Hepatocyte (in vitro differentiated cells): ENCODE data around the gene FBXO48. TPM values are rescaled to one million over a fixed set of nuclear protein-coding genes. Genes with fewer than 3 reads are reported as not detected.

ENCODE experiments used
- DNase-seq: peaks from one replicate; pipeline ENCODE4 v3.0.0-alpha.2; 2016; ENCODE audit warnings: low spot score
- H2AFZ ChIP-seq: fragments of 200-600 bp; sonication (generic); 2 replicates; pipeline ENCODE4 v1.6.0; 2016; ENCODE audit warnings: antibody characterized with exemption, mild to moderate bottlenecking
- H3K27ac ChIP-seq: fragments of 200-600 bp; sonication (generic); 2 replicates; pipeline ENCODE4 v1.5.1; 2016; ENCODE audit warnings: mild to moderate bottlenecking
- H3K27me3 ChIP-seq: fragments of 200-600 bp; sonication (generic); 2 replicates; pipeline ENCODE4 v1.6.1; 2016
- H3K36me3 ChIP-seq: fragments of 200-600 bp; sonication (generic); replicated peaks from 2 replicates; pipeline ENCODE4 v1.5.1; 2016; ENCODE audit warnings: low read depth; ENCODE audit not compliant: insufficient read depth
- H3K4me1 ChIP-seq: fragments of 200-600 bp; sonication (generic); 2 replicates; pipeline ENCODE4 v1.5.1; 2016; ENCODE audit warnings: mild to moderate bottlenecking, moderate library complexity; ENCODE audit not compliant: insufficient read depth
- H3K4me2 ChIP-seq: fragments of 200-600 bp; sonication (generic); 2 replicates; pipeline ENCODE4 v1.6.0; 2016
- H3K4me3 ChIP-seq: fragments of 200-600 bp; sonication (generic); 2 replicates; pipeline ENCODE4 v1.5.1; 2016; ENCODE audit warnings: mild to moderate bottlenecking
- H3K79me2 ChIP-seq: fragments of 200-600 bp; sonication (generic); 2 replicates; pipeline ENCODE4 v1.6.0; 2017; ENCODE audit warnings: mild to moderate bottlenecking
- H3K9me2 ChIP-seq: fragments of 200-600 bp; sonication (generic); replicated peaks from 2 replicates; pipeline ENCODE4 v1.6.0; 2017; ENCODE audit warnings: mild to moderate bottlenecking; ENCODE audit not compliant: insufficient read depth
- H3K9me3 ChIP-seq: fragments of 200-600 bp; sonication (generic); 2 replicates; pipeline ENCODE4 v1.5.1; 2016; ENCODE audit warnings: low read depth, mild to moderate bottlenecking
- H4K20me1 ChIP-seq: fragments of 200-600 bp; sonication (generic); 2 replicates; pipeline ENCODE4 v1.6.0; 2016; ENCODE audit warnings: mild to moderate bottlenecking; ENCODE audit not compliant: insufficient read depth, poor library complexity, severe bottlenecking
- EZH2 ChIP-seq: fragments of 200-600 bp; sonication (generic); IDR thresholded peaks from 2 replicates; pipeline ENCODE4 v1.6.1; 2016; ENCODE audit warnings: antibody characterized with exemption, mild to moderate bottlenecking, borderline replicate concordance
- EZH2phosphoT487 ChIP-seq: fragments of 200-600 bp; sonication (generic); IDR thresholded peaks from one replicate; pipeline ENCODE4 v1.6.1; 2018; ENCODE audit warnings: antibody characterized with exemption, mild to moderate bottlenecking, low read depth, moderate library complexity; ENCODE audit not compliant: unreplicated experiment, severe bottlenecking
- WGBS: methylation state at CpG from one replicate; pipeline ENCODE4 v1.1.6; 2016; ENCODE audit warnings: low lambda C conversion rate; ENCODE audit errors: missing lambda C conversion rate; 5-methylcytosine and 5-hydroxymethylcytosine counted together
- polyA plus RNA-seq: library from polyadenylated mRNA; unstranded; fragments of >200 nt; fragmentation: Nextera tagmentation; extraction: Ambion mirVana; gene quantifications from 2 replicates; pipeline ENCODE4 v1.2.1, GENCODE V29; 2016
- total RNA-seq: library from RNA; depleted of rRNA; stranded (reverse); fragments of >200 nt; gene quantifications from 2 replicates; pipeline ENCODE4 v1.2.3, GENCODE V29; 2014
- TF ChIP-seq, protein P1 (sequence below): fragments of 200-600 bp; sonication (generic); IDR thresholded peaks from 2 replicates; pipeline ENCODE4 v1.5.1; 2016; ENCODE audit warnings: antibody characterized with exemption, mild to moderate bottlenecking; ENCODE audit not compliant: poor library complexity

Gene FBXO48
- total and polyA plus RNA-seq, 2 experiments from 2014 or later: 0.36 to 0.83 TPM

DNA sequence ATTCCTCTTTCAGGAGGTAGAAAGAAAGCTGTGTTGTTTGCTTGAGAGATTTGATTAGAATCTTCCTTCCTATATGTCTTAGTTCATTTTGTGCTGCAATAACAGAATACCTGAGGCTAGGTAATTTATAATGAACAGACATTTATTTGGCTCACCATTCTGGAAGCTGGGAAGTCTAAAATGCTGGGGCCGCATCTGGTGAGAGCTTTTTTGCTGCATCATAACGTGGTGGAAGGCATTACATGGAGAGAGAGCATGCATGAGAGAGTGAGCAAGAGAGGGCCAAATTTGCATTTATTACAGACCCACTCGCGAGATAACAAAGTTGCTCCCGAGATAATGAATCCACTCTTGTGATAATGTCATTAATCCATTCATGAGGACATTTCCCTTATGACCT lies 34.7 kb upstream of the FBXO48 start:
- no peak overlapping the region for H3K4me3 ChIP-seq
- no peaks in the 10 kb centered on the region for H3K9me2 ChIP-seq
- no peak overlapping the region for H2AFZ ChIP-seq
- no peaks in the 10 kb centered on the region for H3K36me3 ChIP-seq
- no peak for DNase-seq
- H3K79me2 ChIP-seq: no peaks in the 10 kb centered on the region
- no peaks in the 10 kb centered on the region for H3K9me3 ChIP-seq
- H4K20me1 ChIP-seq: no peaks in the 10 kb centered on the region
- H3K4me2 ChIP-seq: no peak overlapping the region
- 85% methylated on average over 5 of the region's 5 CpGs for WGBS
- no peak overlapping the region for H3K27ac ChIP-seq
- TF ChIP-seq, protein P1, sequence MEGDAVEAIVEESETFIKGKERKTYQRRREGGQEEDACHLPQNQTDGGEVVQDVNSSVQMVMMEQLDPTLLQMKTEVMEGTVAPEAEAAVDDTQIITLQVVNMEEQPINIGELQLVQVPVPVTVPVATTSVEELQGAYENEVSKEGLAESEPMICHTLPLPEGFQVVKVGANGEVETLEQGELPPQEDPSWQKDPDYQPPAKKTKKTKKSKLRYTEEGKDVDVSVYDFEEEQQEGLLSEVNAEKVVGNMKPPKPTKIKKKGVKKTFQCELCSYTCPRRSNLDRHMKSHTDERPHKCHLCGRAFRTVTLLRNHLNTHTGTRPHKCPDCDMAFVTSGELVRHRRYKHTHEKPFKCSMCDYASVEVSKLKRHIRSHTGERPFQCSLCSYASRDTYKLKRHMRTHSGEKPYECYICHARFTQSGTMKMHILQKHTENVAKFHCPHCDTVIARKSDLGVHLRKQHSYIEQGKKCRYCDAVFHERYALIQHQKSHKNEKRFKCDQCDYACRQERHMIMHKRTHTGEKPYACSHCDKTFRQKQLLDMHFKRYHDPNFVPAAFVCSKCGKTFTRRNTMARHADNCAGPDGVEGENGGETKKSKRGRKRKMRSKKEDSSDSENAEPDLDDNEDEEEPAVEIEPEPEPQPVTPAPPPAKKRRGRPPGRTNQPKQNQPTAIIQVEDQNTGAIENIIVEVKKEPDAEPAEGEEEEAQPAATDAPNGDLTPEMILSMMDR: no peak
- H3K27me3 ChIP-seq: no peaks in the 10 kb centered on the region
- H3K4me1 ChIP-seq: no peaks in the 10 kb centered on the region

DNA sequence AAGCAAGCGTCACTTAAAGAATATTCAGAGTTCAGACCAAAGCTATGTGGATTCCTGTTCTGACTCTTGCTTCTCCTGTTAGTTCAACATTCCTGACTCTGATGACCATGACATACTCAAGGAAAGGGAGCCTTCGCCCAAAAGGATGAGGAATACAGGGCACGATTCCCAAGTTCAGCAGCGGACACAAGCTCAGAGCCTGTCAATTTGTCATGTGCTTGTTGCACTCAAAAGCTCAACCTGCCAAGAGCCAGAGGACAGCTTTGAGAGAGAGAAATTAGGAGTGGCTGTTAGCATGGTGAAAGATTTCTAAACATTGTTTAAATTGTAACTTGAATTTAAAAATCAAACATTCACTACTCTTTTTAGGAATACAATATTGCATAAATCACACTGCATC lies 33.6 kb upstream of the FBXO48 start:
- 91% methylated on average over 4 of the region's 4 CpGs for WGBS
- H3K9me3 ChIP-seq: no peaks in the 10 kb centered on the region
- H4K20me1 ChIP-seq: no peaks in the 10 kb centered on the region
- no peaks in the 10 kb centered on the region for H3K79me2 ChIP-seq
- H3K36me3 ChIP-seq: no peaks in the 10 kb centered on the region
- no peak overlapping the region for H3K27ac ChIP-seq
- no peaks in the 10 kb centered on the region for H3K27me3 ChIP-seq
- H3K4me2 ChIP-seq: no peak overlapping the region
- H2AFZ ChIP-seq: no peak overlapping the region
- H3K9me2 ChIP-seq: no peaks in the 10 kb centered on the region
- H3K4me3 ChIP-seq: no peak overlapping the region
- TF ChIP-seq EZH2: no peak
- TF ChIP-seq, protein P1: no peak
- no peak for TF ChIP-seq EZH2phosphoT487
- no peak for DNase-seq
- no peaks in the 10 kb centered on the region for H3K4me1 ChIP-seq

DNA sequence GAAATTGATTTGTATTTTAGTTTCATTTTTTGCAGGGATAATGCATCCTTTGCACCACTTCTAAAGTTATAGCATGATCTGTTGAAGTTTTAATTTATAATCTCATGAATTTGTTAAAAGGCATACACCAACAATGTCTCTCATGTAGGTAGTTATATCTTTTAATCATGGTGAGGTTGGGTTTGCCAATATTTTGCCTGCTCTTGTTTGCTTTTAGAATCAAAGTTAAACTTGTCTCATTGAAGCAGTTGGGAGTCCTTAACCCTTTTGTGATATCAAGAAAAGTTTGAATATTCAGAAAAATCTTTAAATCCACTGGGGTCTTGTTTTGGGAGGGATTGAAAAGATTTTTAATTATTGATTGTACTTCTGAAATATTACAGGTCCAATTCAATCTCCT lies 32.0 kb upstream of the FBXO48 start:
- no peak for TF ChIP-seq EZH2
- no peak for TF ChIP-seq EZH2phosphoT487
- TF ChIP-seq, protein P1: no peak
- DNase-seq: no peak

DNA sequence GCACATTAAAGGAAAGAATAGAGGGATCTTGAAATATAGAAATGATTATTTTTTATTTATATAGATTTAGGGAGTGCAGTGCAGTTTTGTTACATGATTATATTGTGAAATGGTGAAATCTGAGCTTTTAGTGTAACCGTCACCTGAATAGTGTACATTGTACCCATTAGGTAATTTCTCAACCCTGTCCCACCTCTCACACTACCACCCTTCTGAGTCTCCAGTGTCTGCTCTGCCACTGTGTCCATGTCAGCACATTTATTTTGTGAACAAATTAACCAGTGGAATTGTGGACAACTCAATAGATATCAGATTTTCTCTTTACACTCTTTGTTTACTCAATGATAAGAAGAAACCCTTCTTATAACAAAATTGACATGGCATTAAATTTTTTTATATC lies 24.5 kb upstream of the FBXO48 start:
- no peak overlapping the region for H3K4me3 ChIP-seq
- no peaks in the 10 kb centered on the region for H3K9me2 ChIP-seq
- WGBS: 71% methylated on average over 1 of the region's 1 CpG
- no peaks in the 10 kb centered on the region for H3K9me3 ChIP-seq
- no peaks in the 10 kb centered on the region for H4K20me1 ChIP-seq
- no peak for DNase-seq
- no peak for TF ChIP-seq EZH2phosphoT487
- TF ChIP-seq, protein P1: no peak
- TF ChIP-seq EZH2: no peak
- H3K4me1 ChIP-seq: no peaks in the 10 kb centered on the region
- H3K36me3 ChIP-seq: no peaks in the 10 kb centered on the region
- H3K27me3 ChIP-seq: no peaks in the 10 kb centered on the region
- H3K79me2 ChIP-seq: no peaks in the 10 kb centered on the region
- H2AFZ ChIP-seq: no peak overlapping the region
- H3K4me2 ChIP-seq: no peak overlapping the region
- no peak overlapping the region for H3K27ac ChIP-seq

More for the DNA sequence above, 32.0 kb upstream of the FBXO48 start:
- H3K27ac ChIP-seq: no peak overlapping the region
- no peaks in the 10 kb centered on the region for H4K20me1 ChIP-seq
- H2AFZ ChIP-seq: no peak overlapping the region
- H3K4me2 ChIP-seq: no peak overlapping the region
- H3K4me3 ChIP-seq: no peak overlapping the region
- no peaks in the 10 kb centered on the region for H3K79me2 ChIP-seq
- no peaks in the 10 kb centered on the region for H3K36me3 ChIP-seq
- no peaks in the 10 kb centered on the region for H3K9me2 ChIP-seq
- no peaks in the 10 kb centered on the region for H3K27me3 ChIP-seq
- H3K9me3 ChIP-seq: no peaks in the 10 kb centered on the region
- no peaks in the 10 kb centered on the region for H3K4me1 ChIP-seq
